T-cell (primary cell): ENCODE data around the gene GOLGA6D. TPM values are rescaled to one million over a fixed set of nuclear protein-coding genes. Genes with fewer than 3 reads are reported as not detected.
A peak's percentile ranks its signal among the peaks of the same experiment; 100 is the strongest.
"Not testable (repeated sequence)": the region's sequence is repeated elsewhere in the genome, so short reads cannot be mapped to it uniquely, and the experiment has no call there.

Source experiments
- ATAC-seq, 4 experiments: fragments of 200-7000 bp in 3 of 4; fragments of 150-1000 bp in 1 of 4; cut with Tn5 transposase; replicated peaks in 1 of 4; 1 replicate in 3 of 4; 2 replicates in 1 of 4; pipeline ENCODE4 v1.10.0; 2021; ENCODE audit warnings: moderate library complexity in 3 of 4, mild to moderate bottlenecking in 2 of 4, moderate number of reproducible peaks in 1 of 4
- CTCF ChIA-PET, 2 donors: fragments of 300-600 bp; sonication (Branson Sonifier 250); formaldehyde crosslinking; loops; one replicate each; lab custom pipeline; 2022; ENCODE audit warnings: antibody characterized with exemption in 2 of 2; lab: Charles Lee
- POLR2A ChIA-PET, 2 donors: fragments of 300-600 bp; sonication (Branson Sonifier 250); formaldehyde crosslinking; loops; one replicate each; lab custom pipeline; 2022; ENCODE audit warnings: antibody characterized with exemption in 2 of 2; lab: Charles Lee
- DNase-seq, 35 experiments: peaks; one replicate each; pipeline versions ENCODE4 v3.0.0 to v3.0.0-alpha.2; 2013 to 2023
- H3K27ac ChIP-seq: one replicate; pipeline ENCODE4 v1.5.1; 2013; ENCODE audit warnings: low read length
- H3K27me3 ChIP-seq, 2 experiments: replicated peaks in 1 of 2; 1 replicate in 1 of 2; 2 replicates in 1 of 2; pipeline versions ENCODE4 v1.6.1 to v1.7.0; 2013; ENCODE audit warnings: low read length in 1 of 2, mixed read lengths in 1 of 2; ENCODE audit not compliant: control insufficient read depth in 2 of 2, insufficient read depth in 2 of 2; ENCODE audit errors: extremely low read depth in 1 of 2
- H3K36me3 ChIP-seq, 2 donors: 1 replicate in 1 of 2; 2 replicates in 1 of 2; pipeline versions ENCODE4 v1.6.1 to v1.7.0; 2013; ENCODE audit warnings: low read length in 1 of 2; ENCODE audit not compliant: control insufficient read depth in 2 of 2, insufficient read depth in 1 of 2; ENCODE audit errors: extremely low read depth in 1 of 2
- H3K4me1 ChIP-seq, 2 experiments: 1 replicate in 1 of 2; 2 replicates in 1 of 2; pipeline versions ENCODE4 v1.6.1 to v1.7.0; 2013; ENCODE audit warnings: low read length in 2 of 2, mixed read lengths in 1 of 2; ENCODE audit not compliant: insufficient read depth in 2 of 2, control insufficient read depth in 1 of 2; ENCODE audit errors: extremely low read depth in 1 of 2
- H3K4me3 ChIP-seq, 2 donors: 1 replicate in 1 of 2; 2 replicates in 1 of 2; pipeline versions ENCODE4 v1.5.1 to v1.7.0; 2013; ENCODE audit warnings: mild to moderate bottlenecking in 2 of 2, low read length in 1 of 2, moderate library complexity in 1 of 2; ENCODE audit not compliant: control insufficient read depth in 1 of 2; ENCODE audit errors: extremely low read depth in 1 of 2
- H3K9me3 ChIP-seq: 2 replicates; pipeline ENCODE4 v1.7.0; 2013
- H3K27ac Mint-ChIP-seq, 2 donors: one replicate each; pipeline ENCODE4 v1.8.0; 2020 to 2021; ENCODE audit warnings: mild to moderate bottlenecking in 2 of 2, mixed read lengths in 2 of 2
- H3K27me3 Mint-ChIP-seq, 2 donors: one replicate each; pipeline ENCODE4 v1.8.0; 2021 to 2022; ENCODE audit warnings: mixed read lengths in 2 of 2
- H3K36me3 Mint-ChIP-seq: one replicate; pipeline ENCODE4 v1.8.0; 2021; ENCODE audit warnings: mixed read lengths
- H3K4me1 Mint-ChIP-seq, 3 donors: one replicate each; pipeline ENCODE4 v1.8.0; 2020 to 2022; ENCODE audit warnings: mixed read lengths in 3 of 3, mild to moderate bottlenecking in 1 of 3
- H3K4me3 Mint-ChIP-seq, 3 donors: one replicate each; pipeline ENCODE4 v1.8.0; 2020 to 2022; ENCODE audit warnings: mild to moderate bottlenecking in 3 of 3, mixed read lengths in 3 of 3, moderate library complexity in 3 of 3
- H3K9me3 Mint-ChIP-seq, 3 donors: one replicate each; pipeline ENCODE4 v1.8.0; 2020 to 2022; ENCODE audit warnings: mixed read lengths in 3 of 3
- WGBS: methylation state at CpG from one replicate; pipeline ENCODE4 v1.1.5; 2013; ENCODE audit warnings: missing lambda C conversion rate; ENCODE audit not compliant: insufficient coverage; 5-methylcytosine and 5-hydroxymethylcytosine counted together
- total RNA-seq, 35 experiments: library from RNA in 6 of 35; stranded (reverse) in 6 of 35; fragments of 120-200 nt in 1 of 35; gene quantifications; one replicate each; pipeline versions ENCODE4 v1.2.1 to v1.2.4 and lab custom pipeline; 2013 to 2026

Gene GOLGA6D
- total RNA-seq, 5 donors from 2014 or later (not counting 1 experiment from before 2014, with no cell fraction given), result 0.13 to 0.15 TPM; not detected in 3

GRCh38 chr15:75252285-75252684 lies 30.4 kb upstream of the GOLGA6D start:
- H3K36me3 Mint-ChIP-seq, H3K9me3 ChIP-seq, H3K27ac ChIP-seq, ATAC-seq, H3K27ac Mint-ChIP-seq, H3K4me1 ChIP-seq, H3K4me3 ChIP-seq, H3K9me3 Mint-ChIP-seq, H3K36me3 ChIP-seq, H3K4me3 Mint-ChIP-seq, CTCF ChIA-PET, POLR2A ChIA-PET, DNase-seq, H3K4me1 Mint-ChIP-seq: not testable (repeated sequence)
- H3K27me3 ChIP-seq, result peaks cover 0 to 12% of the 10 kb centered on the region in 2 experiments
- WGBS, result 83% methylated on average over 2 of the region's 4 CpGs
- peaks cover 13 to 18% of the 10 kb centered on the region in 2 donors for H3K27me3 Mint-ChIP-seq

GRCh38 chr15:75258034-75258433 lies 24.6 kb upstream of the GOLGA6D start, which contains the start of gene GOLGA6C:
GOLGA6C (plus strand) TSS chr15:75258334; CDS start chr15:75258599, 265 bp downstream.
- H3K36me3 Mint-ChIP-seq, H3K4me1 Mint-ChIP-seq, H3K4me1 ChIP-seq, H3K27me3 ChIP-seq, H3K9me3 ChIP-seq, DNase-seq, H3K27me3 Mint-ChIP-seq, H3K27ac ChIP-seq, H3K36me3 ChIP-seq, H3K27ac Mint-ChIP-seq, H3K4me3 ChIP-seq, H3K9me3 Mint-ChIP-seq, H3K4me3 Mint-ChIP-seq, POLR2A ChIA-PET, ATAC-seq, CTCF ChIA-PET: not testable (repeated sequence)
- no CpG with 5 or more reads among the region's 2 CpGs for WGBS

- H3K36me3 ChIP-seq, POLR2A ChIA-PET, DNase-seq, H3K27me3 ChIP-seq, H3K4me1 ChIP-seq, H3K4me3 ChIP-seq, H3K4me1 Mint-ChIP-seq, H3K27ac Mint-ChIP-seq, CTCF ChIA-PET, H3K36me3 Mint-ChIP-seq, H3K4me3 Mint-ChIP-seq, H3K9me3 Mint-ChIP-seq, H3K27me3 Mint-ChIP-seq, ATAC-seq, H3K9me3 ChIP-seq, H3K27ac ChIP-seq: not testable (repeated sequence)
- no CpG with 5 or more reads among the region's 16 CpGs for WGBS
Measured at GRCh38 chr15:75258620-75259343, 23.9 kb upstream of the GOLGA6D start.

- H3K4me1 ChIP-seq, H3K36me3 Mint-ChIP-seq, H3K4me3 Mint-ChIP-seq, H3K4me3 ChIP-seq, H3K27me3 Mint-ChIP-seq, H3K9me3 Mint-ChIP-seq, POLR2A ChIA-PET, CTCF ChIA-PET, H3K27ac ChIP-seq, H3K27me3 ChIP-seq, H3K36me3 ChIP-seq, H3K27ac Mint-ChIP-seq, H3K9me3 ChIP-seq, ATAC-seq, H3K4me1 Mint-ChIP-seq, DNase-seq: not testable (repeated sequence)
- no CpG with 5 or more reads among the region's 3 CpGs for WGBS
Measured at GRCh38 chr15:75259873-75260272, 22.8 kb upstream of the GOLGA6D start.

DNA sequence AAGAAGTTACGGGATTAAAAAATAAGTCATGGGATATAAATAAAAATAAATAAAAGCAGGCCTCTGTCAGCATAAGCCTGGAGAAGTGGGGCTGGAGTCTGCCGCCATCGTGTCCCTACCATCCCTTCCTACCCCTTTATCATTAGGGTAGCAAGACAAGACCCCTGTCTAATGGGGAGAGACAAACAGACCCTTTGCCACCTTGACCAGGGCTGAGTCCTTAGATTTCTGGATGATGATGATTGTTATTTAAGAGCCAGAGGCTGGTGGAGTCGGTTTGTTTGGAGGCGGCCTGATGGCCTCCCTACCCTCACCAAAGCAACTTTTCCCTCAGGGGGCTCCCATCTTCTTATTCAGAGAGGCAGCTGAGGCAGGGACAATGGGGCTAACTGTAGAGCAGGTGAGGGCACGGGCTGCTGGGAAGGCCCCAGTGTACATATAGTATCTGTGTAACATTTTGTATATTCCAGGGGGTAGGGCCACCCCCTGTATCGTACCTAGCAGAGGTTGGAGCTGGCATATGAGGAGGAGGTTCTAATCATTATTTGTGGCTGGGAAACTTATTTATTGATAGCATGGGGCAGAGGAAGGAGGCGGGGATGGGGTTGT lies 8.8 kb upstream of the GOLGA6D start:
- CTCF ChIA-PET, result not testable (repeated sequence)
- no CpG with 5 or more reads among the region's 8 CpGs for WGBS

DNA sequence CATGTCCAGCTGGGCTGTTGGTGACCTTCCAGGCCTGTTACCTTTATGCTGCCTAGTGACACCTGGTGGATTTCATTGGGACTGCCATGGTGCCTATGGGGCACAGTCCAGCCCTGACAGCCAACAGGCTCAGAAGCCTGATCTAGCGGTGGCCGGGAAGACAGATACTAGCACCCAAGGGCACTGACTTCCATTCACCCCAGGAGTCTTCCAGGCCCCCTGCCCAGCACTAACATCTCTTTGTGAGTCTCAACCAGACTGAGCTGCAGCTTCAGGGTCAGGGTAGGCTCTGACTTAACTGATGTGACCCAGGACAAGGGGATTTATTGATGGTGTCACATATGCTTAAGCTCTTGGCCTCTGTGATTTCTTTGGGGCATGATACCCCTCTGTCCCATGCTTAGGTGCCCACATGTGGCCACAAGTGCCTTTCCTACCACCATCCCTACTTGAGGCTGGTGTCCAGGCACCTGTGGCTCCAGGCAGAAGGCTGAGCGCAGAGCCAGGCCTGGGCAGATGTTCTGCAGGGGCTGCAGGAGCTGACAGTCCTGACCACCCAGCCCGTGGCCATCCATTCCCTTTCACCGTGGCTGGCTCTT lies 8.0 kb upstream of the GOLGA6D start:
- 72% methylated on average over 2 of the region's 5 CpGs for WGBS
- H3K27me3 ChIP-seq, H3K9me3 Mint-ChIP-seq, H3K27me3 Mint-ChIP-seq, H3K36me3 ChIP-seq, H3K27ac Mint-ChIP-seq, H3K36me3 Mint-ChIP-seq, H3K4me3 ChIP-seq, H3K4me1 ChIP-seq, CTCF ChIA-PET, H3K4me1 Mint-ChIP-seq, H3K27ac ChIP-seq, H3K9me3 ChIP-seq, H3K4me3 Mint-ChIP-seq: not testable (repeated sequence)
- DNase-seq, result peak in 31 of 35 experiments; percentile 15 to 62 (median 36)
- POLR2A ChIA-PET, result interaction anchor here in 1 of 2 donors (0.6 kb wide), 1 partner anchor 1274 kb away, joined by 3 read pairs; no protein-coding TSS in a partner anchor
- ATAC-seq, result peak; percentile 59 to 79 (median 72)

More for the DNA sequence above, 8.8 kb upstream of the GOLGA6D start:
- DNase-seq, H3K27ac Mint-ChIP-seq, H3K36me3 ChIP-seq, H3K27me3 Mint-ChIP-seq, H3K27me3 ChIP-seq, H3K27ac ChIP-seq, H3K4me1 Mint-ChIP-seq, H3K9me3 Mint-ChIP-seq, POLR2A ChIA-PET, H3K4me1 ChIP-seq, H3K4me3 ChIP-seq, ATAC-seq, H3K9me3 ChIP-seq, H3K36me3 Mint-ChIP-seq, H3K4me3 Mint-ChIP-seq: not testable (repeated sequence)
